ENCODE measurements around the gene LPP. TPM values are rescaled to one million over a fixed set of nuclear protein-coding genes. Genes with fewer than 3 reads are reported as not detected.

Gene LPP
- total RNA-seq, 1 donor from 2014 or later, result 218 TPM

- Histone ChIP-seq H3K36me3 (ENCODE audit: control insufficient read depth, insufficient read depth, low read length) (no peaks in the 10 kb centered on the region), H3K4me3 (ENCODE audit: low read depth, low read length) (no peak overlapping the region), H3K27me3 (ENCODE audit: control insufficient read depth, insufficient read depth, low read length) (no peaks in the 10 kb centered on the region)
- TF ChIP-seq, protein P1, sequence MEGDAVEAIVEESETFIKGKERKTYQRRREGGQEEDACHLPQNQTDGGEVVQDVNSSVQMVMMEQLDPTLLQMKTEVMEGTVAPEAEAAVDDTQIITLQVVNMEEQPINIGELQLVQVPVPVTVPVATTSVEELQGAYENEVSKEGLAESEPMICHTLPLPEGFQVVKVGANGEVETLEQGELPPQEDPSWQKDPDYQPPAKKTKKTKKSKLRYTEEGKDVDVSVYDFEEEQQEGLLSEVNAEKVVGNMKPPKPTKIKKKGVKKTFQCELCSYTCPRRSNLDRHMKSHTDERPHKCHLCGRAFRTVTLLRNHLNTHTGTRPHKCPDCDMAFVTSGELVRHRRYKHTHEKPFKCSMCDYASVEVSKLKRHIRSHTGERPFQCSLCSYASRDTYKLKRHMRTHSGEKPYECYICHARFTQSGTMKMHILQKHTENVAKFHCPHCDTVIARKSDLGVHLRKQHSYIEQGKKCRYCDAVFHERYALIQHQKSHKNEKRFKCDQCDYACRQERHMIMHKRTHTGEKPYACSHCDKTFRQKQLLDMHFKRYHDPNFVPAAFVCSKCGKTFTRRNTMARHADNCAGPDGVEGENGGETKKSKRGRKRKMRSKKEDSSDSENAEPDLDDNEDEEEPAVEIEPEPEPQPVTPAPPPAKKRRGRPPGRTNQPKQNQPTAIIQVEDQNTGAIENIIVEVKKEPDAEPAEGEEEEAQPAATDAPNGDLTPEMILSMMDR (IDR thresholded peaks at IDR 0.05; ENCODE audit: insufficient read depth, low read length, poor library complexity, severe bottlenecking), result no peak
- no peak for DNase-seq (ENCODE audit: low read depth)
Measured at GRCh38 chr3:188151438-188151837, 2.5 kb upstream of the LPP start.

DNA sequence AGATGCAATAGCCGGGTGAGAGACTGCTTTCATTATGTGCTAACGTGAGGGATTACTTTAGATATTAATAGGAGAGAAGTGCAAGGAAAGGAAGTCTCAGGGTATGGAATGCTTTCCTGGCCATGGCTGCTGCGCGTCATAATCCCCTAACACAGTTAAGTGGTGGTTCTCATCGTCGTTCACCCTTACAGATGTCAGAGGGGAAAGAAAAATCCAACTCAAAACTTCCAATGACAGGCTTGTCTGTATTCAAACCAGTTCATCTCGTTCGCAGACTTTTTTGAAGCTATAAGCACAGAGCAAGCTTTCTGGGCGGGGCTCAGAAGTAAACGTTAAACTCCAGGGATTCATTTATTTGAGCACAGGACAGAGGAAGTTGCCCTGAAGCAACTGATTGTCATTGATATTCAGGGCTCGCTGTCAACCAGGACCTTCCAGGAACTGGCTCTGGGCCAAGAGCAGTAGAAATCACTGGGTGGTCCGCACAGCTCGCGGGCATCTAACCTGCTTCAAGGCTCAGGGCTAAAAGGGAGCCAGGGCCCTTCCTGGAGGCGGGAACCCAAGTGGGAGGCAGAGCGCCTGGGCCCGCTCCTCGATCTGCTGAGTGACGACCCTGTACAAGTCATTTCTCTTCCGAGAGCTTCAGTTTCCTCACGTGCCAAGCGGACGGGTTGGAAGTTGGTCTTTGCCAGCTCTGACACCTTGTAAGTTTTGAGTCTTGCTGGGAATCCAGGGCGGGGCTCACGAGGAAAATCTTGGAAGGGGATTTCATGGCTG, 1.1 kb upstream of the LPP start:
- no peaks in the 10 kb centered on the region for H3K27me3 ChIP-seq (ENCODE audit: control insufficient read depth, insufficient read depth, low read length)
- TF ChIP-seq, protein P1 (IDR thresholded peaks at IDR 0.05; ENCODE audit: insufficient read depth, low read length, poor library complexity, severe bottlenecking), result no peak
- peak overlapping the region; percentile 53 for H3K4me3 ChIP-seq (ENCODE audit: low read depth, low read length)
- H3K36me3 ChIP-seq (ENCODE audit: control insufficient read depth, insufficient read depth, low read length), result no peaks in the 10 kb centered on the region
- no peak for DNase-seq (ENCODE audit: low read depth)

- peak; percentile 72 for DNase-seq (ENCODE audit: low read depth)
- Histone ChIP-seq H3K27me3 (ENCODE audit: control insufficient read depth, insufficient read depth, low read length) (no peaks in the 10 kb centered on the region), H3K4me3 (ENCODE audit: low read depth, low read length) (peak overlapping the region; percentile 53), H3K36me3 (ENCODE audit: control insufficient read depth, insufficient read depth, low read length) (no peaks in the 10 kb centered on the region)
- TF ChIP-seq, protein P1 (IDR thresholded peaks at IDR 0.05; ENCODE audit: insufficient read depth, low read length, poor library complexity, severe bottlenecking), result no peak
Measured at GRCh38 chr3:188153437-188154013, 432 bp upstream of the LPP start.

- peak overlapping the region; percentile 53 for H3K4me3 ChIP-seq (ENCODE audit: low read depth, low read length)
- no peaks in the 10 kb centered on the region for H3K36me3 ChIP-seq (ENCODE audit: control insufficient read depth, insufficient read depth, low read length)
- H3K27me3 ChIP-seq (ENCODE audit: control insufficient read depth, insufficient read depth, low read length), result no peaks in the 10 kb centered on the region
- DNase-seq (ENCODE audit: low read depth), result no peak
- TF ChIP-seq, protein P1 (IDR thresholded peaks at IDR 0.05; ENCODE audit: insufficient read depth, low read length, poor library complexity, severe bottlenecking), result no peak
Measured at GRCh38 chr3:188154809-188155574, 1.0 kb downstream of the LPP start.

DNA sequence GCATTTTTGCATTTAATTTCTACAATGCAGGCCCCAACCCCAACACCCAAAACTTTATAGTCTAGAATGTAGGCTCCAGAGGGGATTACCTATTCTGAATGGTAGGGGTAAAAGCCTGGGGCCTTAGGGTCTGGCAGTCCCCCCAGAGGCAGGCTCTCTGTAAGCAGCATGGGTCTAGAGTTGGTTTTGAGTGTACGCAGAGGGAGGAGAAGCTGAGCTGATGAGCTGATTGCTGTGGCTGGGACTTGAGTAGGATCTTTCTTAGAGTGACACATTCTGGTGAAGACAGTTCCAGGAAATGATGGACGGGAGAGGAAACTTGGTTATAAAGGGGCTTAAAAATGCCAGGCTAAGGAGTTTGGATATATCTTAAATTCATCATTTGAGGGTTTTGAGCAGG, 2.1 kb downstream of the LPP start:
- Histone ChIP-seq H3K36me3 (ENCODE audit: control insufficient read depth, insufficient read depth, low read length) (no peaks in the 10 kb centered on the region), H3K4me3 (ENCODE audit: low read depth, low read length) (no peak overlapping the region), H3K27me3 (ENCODE audit: control insufficient read depth, insufficient read depth, low read length) (no peaks in the 10 kb centered on the region)
- TF ChIP-seq, protein P1 (IDR thresholded peaks at IDR 0.05; ENCODE audit: insufficient read depth, low read length, poor library complexity, severe bottlenecking), result no peak
- DNase-seq (ENCODE audit: low read depth), result no peak

Data from kidney epithelial cell (primary cell).